ENCODE data around the gene OR52E6.

The OR52E6 gene

DNA sequence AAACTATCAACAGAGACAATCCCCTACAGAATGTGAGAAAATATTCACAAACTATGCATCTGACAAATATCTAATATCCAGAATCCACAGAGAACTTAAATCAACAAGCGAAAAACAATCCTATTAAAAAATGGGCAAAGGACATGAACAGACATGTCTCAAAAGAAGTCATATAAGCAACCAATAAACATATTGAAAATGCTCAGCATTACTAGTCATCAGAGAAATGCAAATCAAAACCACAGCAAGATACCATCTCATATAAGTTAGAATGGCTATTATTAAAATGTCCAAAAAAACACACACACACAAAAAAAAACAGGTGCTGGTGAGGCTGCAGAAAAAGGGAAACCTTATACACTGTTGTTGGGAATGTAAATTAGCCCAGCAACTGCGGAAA lies 24.1 kb upstream of the OR52E6 start:
- DNase-seq (ENCODE audit: low spot score) = no peak

DNA sequence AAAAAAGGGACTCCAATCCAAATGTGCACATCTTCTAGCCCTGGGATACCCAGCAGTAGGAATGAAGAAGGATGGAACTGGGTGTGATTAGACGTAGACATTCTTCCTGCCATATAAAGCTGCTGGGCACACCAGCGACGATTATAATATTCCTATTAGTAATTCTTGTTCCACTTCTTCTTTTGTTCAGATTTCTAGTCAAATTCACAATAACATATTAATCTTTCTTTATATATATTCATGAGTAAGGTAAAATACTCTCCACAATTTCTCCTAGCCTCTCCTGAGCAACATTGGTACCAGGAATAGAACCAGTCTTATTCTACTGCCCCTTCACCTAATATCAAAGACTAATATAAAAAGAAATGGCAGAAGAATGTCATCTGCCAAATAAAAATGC lies 15.9 kb upstream of the OR52E6 start, which contains the start of gene OR52E8:
TSS of gene OR52E8 (minus strand) at position 101 of the 400 bp plus-strand sequence. CDS start at position 101, 0 bp downstream.
- TF ChIP-seq, protein P1, sequence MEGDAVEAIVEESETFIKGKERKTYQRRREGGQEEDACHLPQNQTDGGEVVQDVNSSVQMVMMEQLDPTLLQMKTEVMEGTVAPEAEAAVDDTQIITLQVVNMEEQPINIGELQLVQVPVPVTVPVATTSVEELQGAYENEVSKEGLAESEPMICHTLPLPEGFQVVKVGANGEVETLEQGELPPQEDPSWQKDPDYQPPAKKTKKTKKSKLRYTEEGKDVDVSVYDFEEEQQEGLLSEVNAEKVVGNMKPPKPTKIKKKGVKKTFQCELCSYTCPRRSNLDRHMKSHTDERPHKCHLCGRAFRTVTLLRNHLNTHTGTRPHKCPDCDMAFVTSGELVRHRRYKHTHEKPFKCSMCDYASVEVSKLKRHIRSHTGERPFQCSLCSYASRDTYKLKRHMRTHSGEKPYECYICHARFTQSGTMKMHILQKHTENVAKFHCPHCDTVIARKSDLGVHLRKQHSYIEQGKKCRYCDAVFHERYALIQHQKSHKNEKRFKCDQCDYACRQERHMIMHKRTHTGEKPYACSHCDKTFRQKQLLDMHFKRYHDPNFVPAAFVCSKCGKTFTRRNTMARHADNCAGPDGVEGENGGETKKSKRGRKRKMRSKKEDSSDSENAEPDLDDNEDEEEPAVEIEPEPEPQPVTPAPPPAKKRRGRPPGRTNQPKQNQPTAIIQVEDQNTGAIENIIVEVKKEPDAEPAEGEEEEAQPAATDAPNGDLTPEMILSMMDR (IDR thresholded peaks at IDR 0.05; ENCODE audit: extremely low read depth, missing control alignments) = no peak
- DNase-seq (ENCODE audit: low spot score) = no peak

More for the DNA sequence above, 24.1 kb upstream of the OR52E6 start:
- TF ChIP-seq, protein P1 (IDR thresholded peaks at IDR 0.05; ENCODE audit: extremely low read depth, missing control alignments) = no peak

DNA sequence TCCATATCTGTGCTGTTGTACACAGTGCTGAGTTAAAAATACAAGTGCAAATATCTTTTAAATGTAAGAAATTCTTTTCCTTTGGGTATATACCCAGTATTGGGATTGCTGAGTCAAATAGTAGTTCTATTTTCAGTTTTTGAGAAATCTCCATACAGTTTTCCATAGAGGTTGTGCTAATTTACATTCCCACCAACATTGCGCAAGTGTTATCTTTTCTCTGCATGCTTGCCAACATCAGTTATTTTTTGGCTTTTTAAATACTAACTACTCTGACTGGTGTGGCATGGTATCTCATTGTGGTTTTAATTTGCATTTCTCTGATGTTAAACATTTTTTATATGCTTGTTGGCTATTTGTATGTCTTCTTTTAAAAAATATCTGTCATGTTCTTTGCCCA lies 9.3 kb upstream of the OR52E6 start:
- TF ChIP-seq, protein P1 (IDR thresholded peaks at IDR 0.05; ENCODE audit: extremely low read depth, missing control alignments) = no peak
- DNase-seq (ENCODE audit: low spot score) = no peak

DNA sequence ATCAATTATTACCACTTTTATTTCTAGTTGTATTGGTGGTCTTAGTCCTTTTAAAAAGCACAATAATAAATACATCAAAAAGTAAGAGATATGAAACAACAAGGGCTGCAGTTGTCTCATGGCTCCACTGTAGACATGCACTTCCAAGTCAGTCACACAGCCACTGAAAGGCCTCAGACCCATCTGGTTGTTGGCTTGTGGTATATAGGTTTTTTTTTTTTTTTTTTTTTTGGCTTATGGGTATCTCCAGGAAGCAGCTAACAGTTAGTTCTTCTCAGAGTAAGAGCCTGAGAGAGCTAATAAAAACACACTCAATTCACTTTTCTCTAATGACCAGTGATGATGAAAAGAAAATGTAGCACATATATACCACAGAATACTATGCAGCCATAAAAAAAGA lies 6.0 kb upstream of the OR52E6 start:
- DNase-seq (ENCODE audit: low spot score) = no peak
- TF ChIP-seq, protein P1 (IDR thresholded peaks at IDR 0.05; ENCODE audit: extremely low read depth, missing control alignments) = no peak

- no peak for DNase-seq (ENCODE audit: low spot score)
- TF ChIP-seq, protein P1 (IDR thresholded peaks at IDR 0.05; ENCODE audit: extremely low read depth, missing control alignments) = no peak
Measured at GRCh38 chr11:5846701-5847100, 5.0 kb upstream of the OR52E6 start.

GRCh38 chr11:5837695-5838094 lies 4.0 kb downstream of the OR52E6 start:
- no peak for DNase-seq (ENCODE audit: low spot score)
- TF ChIP-seq, protein P1 (IDR thresholded peaks at IDR 0.05; ENCODE audit: extremely low read depth, missing control alignments) = no peak

DNA sequence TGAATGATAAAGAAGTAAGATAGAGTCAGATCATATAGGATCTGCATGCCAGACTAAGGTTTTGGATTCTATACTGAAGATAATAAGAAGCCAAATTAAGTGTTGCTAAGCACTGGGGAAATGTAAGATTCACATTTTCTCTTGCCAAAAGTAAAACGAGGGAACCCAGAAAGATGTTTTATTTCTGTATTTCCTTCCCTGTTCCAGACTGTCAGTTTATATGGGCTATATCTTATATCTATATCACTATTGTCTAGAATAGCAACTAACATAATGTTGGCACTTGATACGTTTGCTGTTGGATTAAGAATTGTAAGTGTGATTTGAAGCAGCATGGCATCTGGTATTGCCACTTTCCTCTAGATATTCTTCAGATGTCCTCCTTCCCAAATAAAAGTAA lies 8.3 kb downstream of the OR52E6 start:
- no peak for DNase-seq (ENCODE audit: low spot score)
- TF ChIP-seq, protein P1 (IDR thresholded peaks at IDR 0.05; ENCODE audit: extremely low read depth, missing control alignments) = no peak
